K562 (cell line): ENCODE measurements around the gene PRKAG2. TPM values are rescaled to one million over a fixed set of nuclear protein-coding genes. Genes with fewer than 3 reads are reported as not detected.

Source experiments
- ATAC-seq: fragments of 200-7000 bp; cut with Tn5 transposase; 3 replicates; pipeline ENCODE4 v1.9.1; 2020; ENCODE audit warnings: moderate library complexity
- BruUV-seq: library from RNA; stranded (reverse); fragments of 400-500 nt; replicated peaks from 2 replicates; lab custom pipeline; 2021; lab: Mats Ljungman, UMichigan
- CTCF ChIA-PET: fragments of 300-600 bp; formaldehyde crosslinking; extraction: SDS; loops from one replicate; lab custom pipeline; 2021; ENCODE audit warnings: low intra/inter-chr PET ratio; lab: Yijun Ruan, JAX
- POLR2A ChIA-PET: fragments of 300-600, 350-650 bp; sonication (Branson Sonifier 250); formaldehyde crosslinking; extraction: SDS; loops from one replicate; lab custom pipeline; 2021; ENCODE audit warnings: antibody characterized with exemption, inconsistent platforms; lab: Yijun Ruan, JAX
- DNase-seq, 4 experiments: peaks; one replicate each; pipeline versions ENCODE4 v3.0.0 to v3.0.0-alpha.2; 2011 to 2018; ENCODE audit warnings: low spot score in 3 of 4, mixed read lengths in 3 of 4; ENCODE audit errors: extremely low read depth in 1 of 4
- FAIRE-seq: peaks from 2 replicates; lab custom pipeline; 2011; peaks lifted over from hg19 to GRCh38; lab: Jason Lieb, UNC
- H2AFZ ChIP-seq: 2 replicates; pipeline ENCODE4 v1.6.0; 2011; ENCODE audit warnings: low read depth, low read length, control low read depth, inconsistent platforms
- H3K27ac ChIP-seq: fragments of 200-600 bp; 3 replicates; pipeline ENCODE4 v1.8.0; 2011; ENCODE audit warnings: low read depth, mild to moderate bottlenecking, control low read depth, inconsistent platforms, low read length, moderate library complexity, mixed read lengths; ENCODE audit errors: extremely low read depth
- H3K27me3 ChIP-seq, 2 experiments: fragments of 300-600 bp in 1 of 2; 2 replicates in 1 of 2; 3 replicates in 1 of 2; pipeline versions ENCODE4 v1.6.0 to v1.8.0; 2011; ENCODE audit warnings: inconsistent platforms in 2 of 2, low read length in 2 of 2, mild to moderate bottlenecking in 1 of 2, mixed read lengths in 1 of 2, moderate library complexity in 1 of 2; ENCODE audit not compliant: control insufficient read depth in 2 of 2, insufficient read depth in 2 of 2
- H3K36me3 ChIP-seq: fragments of 300-600 bp; 3 replicates; pipeline ENCODE4 v1.8.0; 2011; ENCODE audit warnings: mild to moderate bottlenecking, low read length, inconsistent platforms; ENCODE audit not compliant: control insufficient read depth, insufficient read depth
- H3K4me1 ChIP-seq, 2 experiments: fragments of 200-600 bp in 1 of 2; replicated peaks in 1 of 2; 2 replicates in 1 of 2; 3 replicates in 1 of 2; pipeline versions ENCODE4 v1.5.1 to v1.8.0; 2011; ENCODE audit warnings: inconsistent platforms in 2 of 2, low read length in 2 of 2, mild to moderate bottlenecking in 1 of 2, mixed read lengths in 1 of 2, moderate library complexity in 1 of 2; ENCODE audit not compliant: control insufficient read depth in 2 of 2, insufficient read depth in 2 of 2
- H3K4me2 ChIP-seq: 2 replicates; pipeline ENCODE4 v1.6.1; 2011; ENCODE audit warnings: low read length, control low read depth, inconsistent platforms, mixed read lengths; ENCODE audit not compliant: insufficient read depth
- H3K4me3 ChIP-seq: fragments of 200-600 bp; sonication (generic), shearing (Covaris generic); 2 replicates; pipeline ENCODE4 v1.5.1; 2016; ENCODE audit warnings: control low read depth, inconsistent platforms
- H3K79me2 ChIP-seq: fragments of 200-600 bp; 3 replicates; pipeline ENCODE4 v1.8.0; 2011; ENCODE audit warnings: low read length, inconsistent platforms; ENCODE audit not compliant: control insufficient read depth, insufficient read depth
- H3K9ac ChIP-seq, 2 experiments: 2 replicates each; pipeline versions ENCODE4 v1.6.0 to v1.6.1; 2011; ENCODE audit warnings: low read depth in 2 of 2, low read length in 2 of 2, control low read depth in 1 of 2, inconsistent platforms in 1 of 2, mild to moderate bottlenecking in 1 of 2, mixed read lengths in 1 of 2; ENCODE audit not compliant: insufficient read depth in 1 of 2
- H3K9me1 ChIP-seq: one replicate; pipeline ENCODE4 v1.6.0; 2011; ENCODE audit warnings: inconsistent platforms, mild to moderate bottlenecking, low read length, moderate library complexity; ENCODE audit not compliant: control insufficient read depth, insufficient read depth
- H3K9me3 ChIP-seq: replicated peaks from 2 replicates; pipeline ENCODE4 v1.5.1; 2011; ENCODE audit warnings: low read depth, low read length, inconsistent platforms; ENCODE audit not compliant: control insufficient read depth, insufficient read depth
- H4K20me1 ChIP-seq: replicated peaks from 2 replicates; pipeline ENCODE4 v1.6.1; 2011; ENCODE audit warnings: low read length, inconsistent platforms, mixed read lengths; ENCODE audit not compliant: control insufficient read depth, insufficient read depth
- ETS2 ChIP-seq: IDR thresholded peaks from 2 replicates; pipeline ENCODE4 v1.6.1; 2016; ENCODE audit warnings: borderline replicate concordance, missing genetic modification characterization, mild to moderate bottlenecking, moderate library complexity, missing compliant biosample characterization; ENCODE audit not compliant: poor library complexity, severe bottlenecking
- KAT8 ChIP-seq: fragments of 450-650 bp; IDR thresholded peaks from 2 replicates; pipeline ENCODE4 v1.6.1; 2016; ENCODE audit warnings: low read depth, mild to moderate bottlenecking
- MAFG ChIP-seq: fragments of 450-650 bp; conservative IDR thresholded peaks from 2 replicates; pipeline ENCODE4 v1.6.1; 2016; ENCODE audit warnings: missing genetic modification characterization, missing compliant biosample characterization
- MBD1 ChIP-seq: fragments of 250-450 bp; sonication (Bioruptor Pico); IDR thresholded peaks from 2 replicates; pipeline ENCODE4 v1.8.0; 2022; ENCODE audit warnings: inconsistent platforms
- TCF3 ChIP-seq: sonication (generic); formaldehyde crosslinking; IDR thresholded peaks from 2 replicates; pipeline ENCODE4 v1.4.0; 2020; ENCODE audit warnings: mild to moderate bottlenecking, missing genetic modification reagents
- TRIM28 ChIP-seq: fragments of 450-650 bp; IDR thresholded peaks from 2 replicates; pipeline ENCODE4 v1.6.1; 2017
- ZNF280B ChIP-seq: fragments of 250-450 bp; sonication (Bioruptor Pico); IDR thresholded peaks from 2 replicates; pipeline ENCODE4 v1.5.1; 2021; ENCODE audit warnings: mild to moderate bottlenecking
- ZNF407 ChIP-seq: fragments of 450-650 bp; IDR thresholded peaks from 2 replicates; pipeline ENCODE4 v1.6.1; 2016; ENCODE audit warnings: low read depth
- ZNF644 ChIP-seq: fragments of 200-800 bp; sonication (Bioruptor generic); IDR thresholded peaks from 2 replicates; pipeline ENCODE4 v1.6.1; 2016; ENCODE audit warnings: low read depth, missing genetic modification characterization, missing compliant biosample characterization
- ZNF655 ChIP-seq: fragments of 250-450 bp; sonication (Bioruptor Pico); IDR thresholded peaks from 2 replicates; pipeline ENCODE4 v1.5.0; 2021
- WGBS: fragments of 100-300 bp; shearing (Covaris generic); methylation state at CpG from one replicate; pipeline ENCODE4 v1.1.6; 2016; ENCODE audit warnings: low coverage, mixed read lengths; ENCODE audit not compliant: insufficient coverage; ENCODE audit errors: missing lambda C conversion rate; 5-methylcytosine and 5-hydroxymethylcytosine counted together
- in situ Hi-C: fragments of 300-500 bp; cut with MboI; formaldehyde crosslinking; loops from 4 replicates; pipeline ENCODE4 v1.15.0; 2018; ENCODE audit warnings: inconsistent platforms, mixed read lengths
- intact Hi-C: fragments of 100-400 bp; cut with micrococcal nuclease; formaldehyde crosslinking; loops from 2 replicates; pipeline ENCODE4 v1.14.2; 2022
- polyA plus RNA-seq, 8 experiments: library from polyadenylated mRNA; depleted of rRNA in 4 of 8; stranded (reverse) in 5 of 8; unstranded in 3 of 8; fragments of >200 nt; fragmentation: Nextera tagmentation in 2 of 8; fragmentation: Illumina TruSeq in 1 of 8; extraction: Ambion mirVana in 2 of 8; extraction: Trizol in 1 of 8; gene quantifications; 2 replicates each; pipeline versions ENCODE4 v1.2.1 to v1.2.3, GENCODE V29; 2011 to 2014; ENCODE audit warnings: inconsistent platforms in 1 of 8, missing spikeins in 1 of 8
- total RNA-seq, 7 experiments: library from RNA; depleted of rRNA in 6 of 7; stranded (reverse); fragments of >200 nt in 6 of 7; fragmentation: Illumina TruSeq in 2 of 7; extraction: Trizol in 2 of 7; gene quantifications; 2 replicates each; pipeline versions ENCODE4 v1.2.1 to v1.2.3, GENCODE V29; 2011 to 2021; ENCODE audit warnings: low replicate concordance in 1 of 7

PRKAG2 gene
- total and polyA plus RNA-seq, 9 of the 15 experiments (the other 6 are each of a cell fraction or from before 2014, with no cell fraction given): 0.99 to 5.6 (median 3.3) TPM

- no peaks in the 10 kb centered on the region for H3K36me3 ChIP-seq
- POLR2A ChIA-PET: interaction anchor here (0.9 kb wide), 1 partner anchor 23 kb away, joined by 3 read pairs; no protein-coding TSS in a partner anchor
- in situ Hi-C loops: no loop called here
- TF ChIP-seq ZNF655 (CRISPR knock-in tag) (no peak), ZNF644 (tag) (no peak), ZNF280B (no peak), KAT8 (no peak), MBD1 (CRISPR knock-in tag) (no peak), TCF3 (CRISPR knock-in tag) (no peak), ETS2 (tag) (no peak), ZNF407 (no peak), TRIM28 (no peak), MAFG (tag) (no peak)
Observed at GRCh38 chr7:151869455-151869854, 7.5 kb downstream of the PRKAG2 start.

More at GRCh38 chr7:151869455-151869854, 7.5 kb downstream of the PRKAG2 start:
- Histone ChIP-seq H3K27me3 (peaks cover 54 to 81% of the 10 kb centered on the region in 2 experiments), H3K9ac (no peak overlapping the region), H3K9me1 (peaks cover 7% of the 10 kb centered on the region), H4K20me1 (peaks cover 10% of the 10 kb centered on the region; the same call in 1 of the 2 replicates), H2AFZ (no peak overlapping the region), H3K4me2 (no peak overlapping the region), H3K4me1 (peaks cover 0 to 5% of the 10 kb centered on the region in 2 experiments; a peak in 1 of 5 replicates), H3K79me2 (no peaks in the 10 kb centered on the region), H3K4me3 (no peak overlapping the region), H3K27ac (no peak overlapping the region), H3K9me3 (no peaks in the 10 kb centered on the region)
- intact Hi-C loops: no loop called here
- CTCF ChIA-PET: no interaction called here
- no TSS peak for BruUV-seq
- WGBS: 3% methylated on average over 13 of the region's 13 CpGs
- no peak for ATAC-seq
- FAIRE-seq: no peak
- no peak for DNase-seq
